Stimulated activated CD4-positive, alpha-beta T cell treated with anti-CD3 and anti-CD28 coated beads, Interleukin-12 subunit alpha, Interleukin-12 subunit beta, amount 100 ng/mL, for 48 hours (primary cell): ENCODE results near the gene SPATA31E1.
"Not testable (repeated sequence)": the region's sequence is repeated elsewhere in the genome, so short reads cannot be mapped to it uniquely, and the experiment has no call there.

Experiments used
- DNase-seq, 3 donors: peaks; one replicate each; pipeline ENCODE4 v3.0.0-alpha.2; 2020; ENCODE audit warnings: low read depth in 2 of 3, low spot score in 1 of 3

Gene SPATA31E1

DNA sequence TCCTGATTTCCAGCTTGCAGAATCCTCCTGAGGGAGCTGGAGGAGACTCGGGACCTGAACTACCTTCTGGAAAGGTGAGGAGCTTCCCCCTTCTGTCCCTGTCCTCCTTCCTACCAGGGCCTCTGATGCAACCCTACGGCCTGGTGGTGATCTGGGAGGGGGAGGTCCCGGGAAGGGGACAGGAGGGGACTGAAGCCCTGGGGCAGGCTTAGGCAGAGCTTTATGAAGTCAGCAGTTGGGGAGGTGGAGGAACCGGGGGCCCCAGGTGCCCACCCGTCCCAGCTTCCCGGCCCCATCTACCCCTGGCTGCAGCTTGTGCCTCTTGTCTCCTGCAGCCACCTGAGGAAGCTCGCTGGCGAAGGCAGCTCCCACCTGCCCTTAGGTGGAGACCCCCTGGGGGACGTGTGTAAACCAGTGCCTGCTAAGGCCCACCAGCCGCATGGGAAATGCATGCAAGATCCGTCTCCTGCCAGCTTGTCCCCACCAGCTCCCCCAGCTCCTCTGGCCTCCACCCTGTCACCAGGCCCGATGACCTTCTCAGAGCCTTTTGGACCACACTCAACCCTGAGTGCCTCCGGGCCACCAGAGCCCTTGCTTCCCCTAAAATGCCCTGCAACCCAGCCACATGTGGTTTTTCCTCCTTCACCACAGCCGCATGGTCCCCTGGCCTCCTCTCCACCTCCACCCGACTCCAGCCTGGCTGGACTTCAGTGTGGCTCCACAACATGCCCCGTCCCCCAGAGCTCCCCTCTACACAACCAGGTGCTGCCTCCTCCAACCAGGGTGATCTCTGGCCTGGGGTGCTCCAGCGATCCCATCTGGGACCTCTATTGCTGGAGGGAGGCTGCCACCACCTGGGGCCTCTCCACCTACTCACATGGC lies 2.1 kb downstream of the SPATA31E1 start:
- no peak for DNase-seq

GRCh38 chr9:87885484-87886189 lies 3.0 kb downstream of the SPATA31E1 start:
- DNase-seq = no peak

DNA sequence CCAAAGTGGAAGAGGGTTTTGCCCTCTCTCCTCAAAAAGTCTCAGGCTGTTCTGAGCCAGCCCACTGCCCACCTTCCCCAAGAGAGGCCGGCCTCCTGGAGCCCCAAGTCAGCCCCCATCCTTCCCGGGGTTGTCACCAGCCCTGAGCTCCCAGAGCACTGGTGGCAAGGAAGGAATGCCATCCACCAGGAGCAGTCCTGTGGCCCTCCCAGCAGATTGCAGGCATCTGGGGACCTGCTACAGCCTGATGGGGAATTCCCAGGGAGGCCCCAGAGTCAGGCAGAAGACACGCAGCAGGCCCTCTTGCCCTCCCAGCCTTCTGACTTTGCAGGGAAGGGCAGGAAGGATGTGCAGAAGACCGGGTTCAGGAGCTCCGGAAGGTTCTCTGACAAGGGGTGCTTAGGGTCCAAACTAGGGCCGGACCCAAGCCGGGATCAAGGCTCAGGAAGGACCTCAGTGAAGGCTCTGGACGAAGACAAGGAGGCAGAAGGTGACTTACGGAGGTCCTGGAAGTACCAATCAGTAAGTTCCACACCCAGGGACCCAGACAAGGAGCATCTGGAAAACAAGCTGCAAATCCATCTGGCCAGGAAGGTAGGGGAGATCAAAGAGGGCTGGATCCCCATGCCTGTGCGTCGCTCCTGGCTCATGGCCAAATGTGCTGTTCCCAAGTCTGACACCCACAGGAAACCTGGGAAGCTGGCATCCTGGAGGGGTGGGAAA lies 3.7 kb downstream of the SPATA31E1 start:
- DNase-seq = no peak

DNA sequence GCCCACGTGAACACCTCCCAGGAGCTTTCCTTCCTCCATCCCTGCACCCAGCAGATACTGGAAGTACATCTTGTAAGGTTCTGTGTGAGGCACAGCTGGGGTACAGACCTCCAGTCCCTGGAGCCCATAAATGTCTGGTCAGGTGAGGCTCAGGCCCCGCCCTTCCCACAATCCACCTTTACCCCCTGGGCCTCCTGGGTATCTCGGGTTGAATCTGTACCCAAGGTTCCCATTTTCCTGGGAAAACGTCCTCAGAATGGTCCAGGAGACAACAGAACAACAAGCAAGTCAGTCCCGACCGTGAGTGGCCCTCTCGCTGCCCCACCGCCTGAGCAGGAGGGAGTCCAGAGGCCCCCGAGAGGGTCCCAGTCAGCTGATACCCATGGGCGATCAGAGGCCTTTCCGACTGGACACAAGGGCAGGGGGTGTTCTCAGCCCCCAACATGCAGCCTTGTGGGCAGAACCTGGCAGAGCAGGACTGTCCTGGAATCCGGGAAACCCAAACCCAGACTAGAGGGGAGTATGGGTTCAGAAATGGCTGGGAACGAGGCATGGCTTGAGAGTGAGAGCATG lies 4.3 kb downstream of the SPATA31E1 start:
- DNase-seq = no peak

DNA sequence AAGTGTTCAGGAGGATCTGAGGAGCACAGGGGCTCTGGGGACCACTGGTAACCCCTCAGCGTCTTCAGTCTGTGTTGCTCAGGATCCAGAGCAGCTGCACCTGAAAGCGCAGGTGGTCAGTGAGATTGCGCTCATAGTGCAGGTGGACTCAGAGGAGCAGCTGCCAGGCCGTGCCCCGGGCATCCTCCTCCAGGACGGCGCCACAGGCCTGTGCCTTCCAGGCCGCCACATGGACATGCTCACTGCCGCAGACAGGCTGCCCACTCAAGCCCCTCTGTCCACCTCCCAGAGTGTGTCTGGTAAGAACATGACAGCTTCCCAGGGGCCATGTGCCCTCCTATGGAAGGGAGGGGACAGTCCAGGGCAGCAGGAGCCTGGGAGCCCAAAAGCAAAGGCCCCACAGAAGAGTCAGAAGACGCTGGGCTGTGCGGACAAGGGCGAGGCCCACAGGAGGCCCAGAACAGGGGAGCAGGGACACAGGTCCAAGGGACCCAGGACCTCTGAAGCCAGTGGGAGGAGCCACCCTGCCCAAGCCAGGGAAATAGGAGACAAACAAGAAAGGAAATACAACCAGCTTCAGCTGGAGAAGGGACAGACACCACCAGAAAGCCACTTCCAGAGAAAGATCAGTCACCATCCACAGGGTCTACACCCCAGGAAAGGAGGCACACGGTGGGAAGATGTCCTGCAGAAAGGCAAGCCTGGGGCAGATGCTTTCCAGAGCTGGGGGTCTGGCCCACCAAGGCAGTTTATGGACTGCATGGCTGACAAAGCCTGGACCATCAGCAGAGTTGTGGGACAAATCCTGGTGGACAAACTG lies 5.2 kb downstream of the SPATA31E1 start:
- DNase-seq = no peak

- no peak for DNase-seq
Observed at GRCh38 chr9:87888501-87888900, 5.8 kb downstream of the SPATA31E1 start.

GRCh38 chr9:87889065-87889881 lies 6.6 kb downstream of the SPATA31E1 start:
- DNase-seq = no peak

DNA sequence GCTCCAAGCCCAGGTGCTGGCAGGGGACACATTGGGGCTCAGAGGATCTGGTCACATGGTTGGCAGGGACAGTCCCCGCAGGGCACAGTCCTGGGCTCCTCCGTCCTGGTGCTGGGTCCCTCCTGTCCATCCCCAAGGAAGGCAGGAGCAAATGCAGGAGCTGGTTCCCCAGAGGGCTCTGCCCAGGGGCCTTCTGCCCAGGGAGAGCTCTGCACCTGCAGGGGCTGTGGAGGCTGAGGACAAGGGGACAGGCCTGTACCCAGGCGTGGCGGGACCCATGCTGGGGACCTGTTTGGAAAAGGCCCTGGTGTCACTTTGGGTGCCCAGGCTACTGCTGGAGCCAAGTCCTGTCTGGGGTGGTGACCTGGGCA lies 7.2 kb downstream of the SPATA31E1 start:
- DNase-seq = no peak

GRCh38 chr9:87890837-87891236 lies 8.2 kb downstream of the SPATA31E1 start:
- no peak for DNase-seq

DNA sequence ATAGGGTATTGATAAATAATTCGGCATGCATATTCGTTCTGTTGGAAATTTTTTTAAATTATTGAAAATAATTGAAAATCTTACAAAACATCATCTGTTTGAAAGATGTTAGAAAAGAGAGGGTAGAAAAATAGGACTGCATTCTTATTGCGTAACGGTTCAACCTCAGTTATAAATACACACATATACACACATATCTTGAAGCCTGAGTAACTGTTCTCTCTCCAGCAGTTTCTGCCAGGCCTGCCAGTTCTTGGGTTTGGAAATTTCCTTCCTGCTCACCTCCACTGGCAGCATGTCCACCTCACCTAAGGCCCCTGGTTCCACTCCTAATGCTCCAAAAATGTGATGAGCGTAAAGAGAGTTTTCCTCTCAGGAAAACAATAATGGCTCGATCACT lies 9.1 kb downstream of the SPATA31E1 start:
- no peak for DNase-seq

GRCh38 chr9:87892956-87893355 lies 10.3 kb downstream of the SPATA31E1 start:
- no peak for DNase-seq

- no peak for DNase-seq
Observed at GRCh38 chr9:87894998-87895625, 12.4 kb downstream of the SPATA31E1 start.

DNA sequence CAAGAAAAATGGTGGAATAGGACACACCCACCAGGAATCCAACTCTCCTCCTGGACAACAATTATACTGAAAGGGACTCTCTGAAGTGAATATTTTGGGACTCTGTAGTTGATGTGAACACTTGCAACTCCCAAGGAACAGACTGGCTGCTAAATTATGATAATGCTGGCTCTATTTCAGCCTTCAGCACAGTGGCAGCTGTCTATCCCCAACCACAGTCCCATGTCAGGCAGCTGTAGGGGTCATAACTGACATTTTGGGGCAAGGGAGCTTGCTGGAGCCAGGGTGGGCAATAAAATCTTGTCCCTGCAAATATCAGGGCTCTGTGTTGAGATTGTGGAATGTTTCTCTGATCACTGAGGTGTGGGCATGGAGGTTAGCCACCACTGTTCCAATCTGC lies 14.2 kb downstream of the SPATA31E1 start:
- DNase-seq = no peak

GRCh38 chr9:87898151-87898550 lies 15.5 kb downstream of the SPATA31E1 start:
- DNase-seq = no peak

DNA sequence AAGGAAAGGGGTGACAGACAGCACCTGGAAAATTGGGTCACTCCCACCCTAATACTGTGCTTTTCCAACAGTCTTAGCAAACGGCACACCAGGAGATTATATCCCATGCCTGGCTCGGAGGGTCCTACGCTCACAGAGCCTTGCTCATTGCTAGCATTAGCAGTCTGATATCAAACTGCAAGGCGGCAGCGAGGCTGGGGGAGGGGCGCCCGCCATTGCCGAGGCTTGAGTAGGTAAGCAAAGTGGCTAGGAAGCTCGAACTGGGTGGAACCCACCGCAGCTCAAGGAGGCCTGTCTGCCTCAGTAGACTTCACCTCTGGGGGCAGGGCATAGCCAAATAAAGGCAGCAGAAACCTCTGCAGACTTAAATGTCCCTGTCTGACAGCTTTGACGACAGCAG lies 19.7 kb downstream of the SPATA31E1 start:
- not testable (repeated sequence) for DNase-seq

DNA sequence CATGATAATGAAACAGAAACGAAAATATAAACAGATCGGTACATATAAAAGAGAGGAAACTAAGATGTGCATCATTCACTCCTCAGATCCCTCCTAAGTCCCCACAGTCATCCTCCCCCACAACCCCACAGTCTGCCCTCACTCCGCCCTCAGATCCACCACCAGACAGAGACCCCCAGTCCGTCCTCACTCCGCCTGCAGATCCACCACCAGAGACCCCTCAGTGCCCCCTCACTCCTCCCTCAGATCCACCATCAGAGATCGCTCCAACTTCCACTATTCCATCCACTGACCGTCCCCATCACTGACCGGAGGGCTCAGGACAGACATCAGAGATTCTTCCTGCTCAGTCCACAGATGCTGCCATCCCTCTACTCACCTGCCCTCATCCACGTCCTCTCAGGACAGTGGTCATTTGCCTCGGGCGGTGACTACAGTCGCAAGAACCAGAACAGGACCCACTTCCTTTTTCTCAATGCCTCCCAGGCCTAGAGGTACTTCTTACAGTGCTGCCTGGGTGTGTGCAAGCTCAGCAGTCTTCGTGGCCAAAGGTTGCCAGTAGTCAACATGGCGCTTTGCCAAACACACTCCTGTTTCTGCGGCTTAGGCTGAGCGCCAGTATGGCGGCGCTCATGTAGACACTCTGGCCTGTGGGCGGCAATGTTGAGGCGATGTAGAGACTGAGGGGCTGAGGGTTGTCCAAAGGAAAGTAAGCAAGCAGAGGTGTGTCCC lies 26.8 kb downstream of the SPATA31E1 start:
- DNase-seq = no peak

GRCh38 chr9:87910821-87911220 lies 28.1 kb downstream of the SPATA31E1 start:
- DNase-seq = no peak

- not testable (repeated sequence) for DNase-seq
Observed at GRCh38 chr9:87917662-87918061, 35.0 kb downstream of the SPATA31E1 start, which contains the start of gene SPATA31C1. Gene SPATA31C1 (plus strand): TSS chr9:87917962.

DNA sequence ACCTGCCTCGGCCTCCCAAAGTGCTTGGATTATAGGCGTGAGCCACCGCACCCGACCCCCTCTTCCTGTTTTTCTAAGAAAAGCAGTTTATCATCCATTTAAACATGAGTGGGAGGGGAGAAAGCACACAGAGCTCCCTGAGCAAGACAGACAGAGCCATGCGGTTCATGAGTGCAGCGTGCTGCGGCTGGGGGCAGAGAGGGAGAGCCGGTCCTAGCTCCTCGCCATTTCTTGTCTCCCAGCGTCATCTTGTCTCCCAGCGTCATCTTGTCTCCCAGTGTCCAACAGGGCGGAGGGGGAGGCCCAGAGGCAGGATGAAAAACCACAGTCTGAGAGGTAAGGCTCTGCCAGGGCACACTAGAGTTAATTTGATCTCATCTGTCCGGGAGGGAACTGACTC lies 36.3 kb downstream of the SPATA31E1 start:
- not testable (repeated sequence) for DNase-seq
